ENCODE data around the gene SAMD1. TPM values are rescaled to one million over a fixed set of nuclear protein-coding genes. Genes with fewer than 3 reads are reported as not detected.

The SAMD1 gene
- total RNA-seq, 1 experiment from 2014 or later, result 108 TPM

DNA sequence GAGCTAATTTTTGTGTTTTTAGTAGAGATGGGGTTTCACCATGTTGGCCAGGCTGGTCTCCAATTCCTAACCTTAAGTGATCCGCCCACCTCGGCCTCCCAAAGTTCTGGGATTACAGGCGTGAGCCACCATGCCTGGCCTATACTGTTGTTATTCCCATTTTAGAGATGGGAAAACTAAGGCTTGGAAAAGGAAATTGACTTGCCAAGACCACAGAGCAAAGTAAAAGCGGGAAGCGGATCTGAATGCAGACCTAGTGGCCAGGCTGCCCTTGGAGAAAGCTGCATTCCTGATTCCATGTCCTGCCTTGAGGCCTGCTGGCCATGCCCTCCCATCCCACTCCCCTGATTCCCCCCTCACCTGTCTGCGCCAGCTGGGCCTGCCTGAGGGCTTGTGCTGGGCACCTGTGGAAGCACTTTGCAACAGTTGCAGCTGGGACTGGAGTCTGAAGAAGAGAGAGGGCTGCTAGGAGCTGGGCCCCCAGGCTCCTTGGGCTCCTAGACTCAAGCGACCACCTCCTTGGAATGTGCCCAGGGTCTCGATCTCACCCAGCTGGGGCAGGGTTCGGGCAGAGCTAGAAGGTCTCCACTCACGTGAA, 34.4 kb downstream of the SAMD1 start:
- Histone ChIP-seq H2BK15ac (ENCODE audit: low read depth, low read length) (no peak overlapping the region), H3K23ac (ENCODE audit: insufficient read length, low read depth, low read length) (no peak overlapping the region), H3K27ac (ENCODE audit: insufficient read length, low read depth, low read length) (no peak overlapping the region), H2AFZ (ENCODE audit: low read length) (no peak overlapping the region), H3K56ac (ENCODE audit: insufficient read length, low read depth, low read length) (no peak overlapping the region), H3K9ac (ENCODE audit: extremely low read depth, insufficient read length, low read length) (no peak overlapping the region), H3K4ac (ENCODE audit: low read depth, low read length) (no peak overlapping the region), H3K14ac (ENCODE audit: insufficient read depth, low read length) (no peak overlapping the region), H3K79me2 (ENCODE audit: insufficient read depth, low read length) (no peaks in the 10 kb centered on the region), H3K23me2 (ENCODE audit: insufficient read length, low read depth, low read length, poor library complexity, severe bottlenecking) (peaks cover 6% of the 10 kb centered on the region), H4K8ac (replicated peaks; ENCODE audit: insufficient read length, low read depth, low read length) (no peak overlapping the region), H3K9me3 (ENCODE audit: control insufficient read depth, low read depth, low read length) (no peaks in the 10 kb centered on the region), H2BK20ac (ENCODE audit: low read depth, low read length, poor library complexity, severe bottlenecking) (no peak overlapping the region), H3T11ph (ENCODE audit: low read length) (no peak overlapping the region), H3K4me1 (ENCODE audit: insufficient read depth, low read length) (no peaks in the 10 kb centered on the region; the same call in 1 of the 2 replicates), H3K79me1 (ENCODE audit: insufficient read depth, low read depth, low read length, poor library complexity, severe bottlenecking) (no peaks in the 10 kb centered on the region), H2BK120ac (ENCODE audit: low read depth, low read length, poor library complexity, severe bottlenecking) (no peak overlapping the region), H4K20me1 (ENCODE audit: control insufficient read depth, insufficient read depth, insufficient read length) (no peaks in the 10 kb centered on the region), H2BK12ac (ENCODE audit: insufficient read length, low read depth, low read length) (no peak overlapping the region), H2BK5ac (ENCODE audit: insufficient read length, low read length) (no peak overlapping the region), H2AK5ac (ENCODE audit: insufficient read length, low read length) (no peak overlapping the region), H3K27me3 (ENCODE audit: insufficient read depth, low read length) (peaks cover 8% of the 10 kb centered on the region), H4K91ac (ENCODE audit: insufficient read length, low read depth, low read length) (no peak overlapping the region), H4K5ac (ENCODE audit: insufficient read length, low read depth, low read length) (no peak overlapping the region), H3K18ac (ENCODE audit: insufficient read length, low read depth, low read length) (no peak overlapping the region), H3K4me2 (ENCODE audit: insufficient read depth, insufficient read length, low read length) (no peak overlapping the region)
- H3K4me1 Mint-ChIP-seq, result peaks cover 9 to 20% of the 10 kb centered on the region in 2 experiments
- peaks cover 44% of the 10 kb centered on the region for H3K27me3 Mint-ChIP-seq (ENCODE audit: low read depth)
- peak overlapping the region in 1 of 2 experiments; percentile 89; a peak in 2 of 5 replicates for H3K4me3 Mint-ChIP-seq
- H3K36me3 Mint-ChIP-seq (ENCODE audit: insufficient read depth in 1 of 3, low read depth in 3 of 3), result peaks cover 10 to 14% (median 12%) of the 10 kb centered on the region in 3 experiments; a peak in 6 of 7 replicates
- DNase-seq, result no peak
- H3K9me3 Mint-ChIP-seq, result no peaks in the 10 kb centered on the region; a peak in 2 of 5 replicates
- no peak overlapping the region for H3K27ac Mint-ChIP-seq
- WGBS (ENCODE audit: extremely low coverage, insufficient read length, low lambda C conversion rate), result no CpG with 5 or more reads among the region's 10 CpGs
- TF ChIP-seq, protein P1, sequence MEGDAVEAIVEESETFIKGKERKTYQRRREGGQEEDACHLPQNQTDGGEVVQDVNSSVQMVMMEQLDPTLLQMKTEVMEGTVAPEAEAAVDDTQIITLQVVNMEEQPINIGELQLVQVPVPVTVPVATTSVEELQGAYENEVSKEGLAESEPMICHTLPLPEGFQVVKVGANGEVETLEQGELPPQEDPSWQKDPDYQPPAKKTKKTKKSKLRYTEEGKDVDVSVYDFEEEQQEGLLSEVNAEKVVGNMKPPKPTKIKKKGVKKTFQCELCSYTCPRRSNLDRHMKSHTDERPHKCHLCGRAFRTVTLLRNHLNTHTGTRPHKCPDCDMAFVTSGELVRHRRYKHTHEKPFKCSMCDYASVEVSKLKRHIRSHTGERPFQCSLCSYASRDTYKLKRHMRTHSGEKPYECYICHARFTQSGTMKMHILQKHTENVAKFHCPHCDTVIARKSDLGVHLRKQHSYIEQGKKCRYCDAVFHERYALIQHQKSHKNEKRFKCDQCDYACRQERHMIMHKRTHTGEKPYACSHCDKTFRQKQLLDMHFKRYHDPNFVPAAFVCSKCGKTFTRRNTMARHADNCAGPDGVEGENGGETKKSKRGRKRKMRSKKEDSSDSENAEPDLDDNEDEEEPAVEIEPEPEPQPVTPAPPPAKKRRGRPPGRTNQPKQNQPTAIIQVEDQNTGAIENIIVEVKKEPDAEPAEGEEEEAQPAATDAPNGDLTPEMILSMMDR (conservative IDR thresholded peaks at IDR 0.05), result no peak
